ENCODE measurements around the gene KNCN. TPM values are rescaled to one million over a fixed set of nuclear protein-coding genes. Genes with fewer than 3 reads are reported as not detected.

KNCN gene
- total and polyA plus RNA-seq, 10 donors: not detected

GRCh38 chr1:46569116-46569515, 17.7 kb upstream of the KNCN start:
- intact Hi-C loops (cut with DNase I; ENCODE audit: low total_unique reads): no loop called here
- no peaks in the 10 kb centered on the region for H3K4me1 ChIP-seq
- no peaks in the 10 kb centered on the region for H3K9me3 ChIP-seq
- no peaks in the 10 kb centered on the region for H3K27me3 ChIP-seq (replicated peaks in 1 of 7)
- H3K27ac ChIP-seq: no peak overlapping the region
- H3K4me3 ChIP-seq: no peak overlapping the region
- H3K36me3 ChIP-seq: peaks cover 0 to 100% (median 57%) of the 10 kb centered on the region in 6 donors
- DNase-seq: no peak
- TF ChIP-seq POLR2AphosphoS5 (IDR thresholded peaks at IDR 0.05) (no peak), CTCF (IDR thresholded peaks at IDR 0.05 in 8 of 11, conservative IDR thresholded peaks at IDR 0.05 in 3 of 11) (no peak)
- WGBS, 5 donors: 86 to 94% (median 91%) methylated on average over 4 of the region's 4 CpGs

GRCh38 chr1:46568461-46568891, 17.0 kb upstream of the KNCN start:
- 93 to 97% (median 96%) methylated on average over 6 of the region's 6 CpGs for WGBS, 5 donors
- H3K27me3 ChIP-seq (replicated peaks in 1 of 7): no peaks in the 10 kb centered on the region
- H3K4me3 ChIP-seq: no peak overlapping the region
- no peaks in the 10 kb centered on the region for H3K9me3 ChIP-seq
- H3K36me3 ChIP-seq: peaks cover 0 to 100% (median 58%) of the 10 kb centered on the region in 6 donors
- no peaks in the 10 kb centered on the region for H3K4me1 ChIP-seq
- DNase-seq: no peak
- TF ChIP-seq CTCF (IDR thresholded peaks at IDR 0.05 in 8 of 11, conservative IDR thresholded peaks at IDR 0.05 in 3 of 11) (no peak), POLR2A (IDR thresholded peaks at IDR 0.05) (no peak), POLR2AphosphoS5 (IDR thresholded peaks at IDR 0.05) (no peak)
- intact Hi-C loops (cut with DNase I; ENCODE audit: low total_unique reads): no loop called here
- no peak overlapping the region for H3K27ac ChIP-seq

- intact Hi-C loops (cut with DNase I; ENCODE audit: low total_unique reads): no loop called here
- WGBS, 5 donors: 86 to 92% (median 92%) methylated on average over 4 of the region's 4 CpGs
- Histone ChIP-seq H3K27ac (no peak overlapping the region), H3K4me3 (no peak overlapping the region), H3K36me3 (peaks cover 2 to 100% (median 77%) of the 10 kb centered on the region in 6 donors), H3K4me1 (no peaks in the 10 kb centered on the region), H3K27me3 (replicated peaks in 1 of 7) (no peaks in the 10 kb centered on the region), H3K9me3 (no peaks in the 10 kb centered on the region)
- DNase-seq: no peak
- no peak for TF ChIP-seq POLR2A (IDR thresholded peaks at IDR 0.05)
- no peak for TF ChIP-seq CTCF (IDR thresholded peaks at IDR 0.05 in 8 of 11, conservative IDR thresholded peaks at IDR 0.05 in 3 of 11)
- TF ChIP-seq POLR2AphosphoS5 (IDR thresholded peaks at IDR 0.05): no peak
Observed at GRCh38 chr1:46563341-46563740, 11.9 kb upstream of the KNCN start.

GRCh38 chr1:46562498-46562897, 11.1 kb upstream of the KNCN start:
- TF ChIP-seq CTCF (IDR thresholded peaks at IDR 0.05 in 8 of 11, conservative IDR thresholded peaks at IDR 0.05 in 3 of 11) (no peak), POLR2AphosphoS5 (IDR thresholded peaks at IDR 0.05) (peak in 1 of 3 donors; percentile 59)
- intact Hi-C loops (cut with DNase I; ENCODE audit: low total_unique reads): no loop called here
- Histone ChIP-seq H3K4me1 (no peaks in the 10 kb centered on the region), H3K4me3 (no peak overlapping the region), H3K9me3 (no peaks in the 10 kb centered on the region), H3K27me3 (replicated peaks in 1 of 7) (no peaks in the 10 kb centered on the region), H3K36me3 (peaks cover 2 to 100% (median 74%) of the 10 kb centered on the region in 6 donors), H3K27ac (no peak overlapping the region)
- DNase-seq: no peak
- WGBS, 5 donors: 93 to 98% (median 96%) methylated on average over 13 to 15 of the region's 15 CpGs

Data from spleen (tissue), 11 donors.